Measurements from ENCODE around the gene OR52D1. TPM values are rescaled to one million over a fixed set of nuclear protein-coding genes. Genes with fewer than 3 reads are reported as not detected.

OR52D1 gene
- total RNA-seq, 1 experiment from 2014 or later, result not detected

DNA sequence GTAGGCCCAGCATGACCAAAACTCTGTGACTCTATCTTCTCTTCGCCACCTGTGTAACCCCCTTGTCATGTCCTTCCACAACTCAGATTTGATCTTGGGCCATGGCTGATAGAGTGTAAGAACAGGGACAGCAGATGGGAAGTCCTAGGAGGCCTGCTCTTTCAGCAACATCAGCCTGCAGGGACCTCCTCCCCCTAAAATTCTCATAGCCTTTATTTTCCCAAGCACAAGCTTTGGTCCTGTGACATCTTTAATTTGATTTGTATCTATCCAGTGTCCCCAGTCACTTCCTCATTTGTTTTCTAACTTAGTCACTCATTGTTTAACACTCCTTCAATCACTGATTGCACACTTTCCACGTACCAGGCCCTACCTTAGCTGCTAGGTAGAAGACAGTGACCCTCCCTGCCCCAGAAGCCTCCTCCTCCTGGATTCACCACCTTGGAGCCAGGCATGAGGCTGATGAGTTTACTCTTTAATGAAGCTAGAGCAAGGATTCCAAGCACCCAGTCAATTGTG is 16.0 kb downstream of the OR52D1 start (continued):
- TF ChIP-seq, protein P1, sequence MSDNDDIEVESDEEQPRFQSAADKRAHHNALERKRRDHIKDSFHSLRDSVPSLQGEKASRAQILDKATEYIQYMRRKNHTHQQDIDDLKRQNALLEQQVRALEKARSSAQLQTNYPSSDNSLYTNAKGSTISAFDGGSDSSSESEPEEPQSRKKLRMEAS (IDR thresholded peaks at IDR 0.05), result no peak
- no peak for TF ChIP-seq SRF (IDR thresholded peaks at IDR 0.05; ENCODE audit: low read depth)
- no peak for TF ChIP-seq ZNF274 (IDR thresholded peaks at IDR 0.05; ENCODE audit: low read depth, low read length)
- TF ChIP-seq SIN3A (IDR thresholded peaks at IDR 0.05; ENCODE audit: low read depth), result no peak
- TF ChIP-seq EZH2 (IDR thresholded peaks at IDR 0.05), result no peak
- no peak for TF ChIP-seq CEBPB (IDR thresholded peaks at IDR 0.05; ENCODE audit: low read depth)
- no peak for TF ChIP-seq EGR1 (IDR thresholded peaks at IDR 0.05; ENCODE audit: low read depth)
- TF ChIP-seq YY1 (IDR thresholded peaks at IDR 0.05; ENCODE audit: extremely low read depth, insufficient replicate concordance, low read depth, low read length), result no peak
- no peak for TF ChIP-seq ZFX (IDR thresholded peaks at IDR 0.05)
- TF ChIP-seq EZH2phosphoT487 (IDR thresholded peaks at IDR 0.05; ENCODE audit: borderline replicate concordance), result no peak
- TF ChIP-seq RAD21 (IDR thresholded peaks at IDR 0.05; ENCODE audit: low read depth), result no peak

GRCh38 chr11:5505363-5506048 is 17.0 kb downstream of the OR52D1 start:
- intact Hi-C loops (cut with micrococcal nuclease), result no loop called here
- Histone ChIP-seq H3K79me2 (ENCODE audit: insufficient read depth, low read length) (peaks cover 50% of the 10 kb centered on the region), H2AFZ (ENCODE audit: low read depth, low read length, poor library complexity, severe bottlenecking) (peak overlapping the region; percentile 19), H3K9me3 (ENCODE audit: control insufficient read depth in 1 of 2, insufficient read depth in 1 of 2, low read depth in 1 of 2, low read length in 2 of 2) (no peaks in the 10 kb centered on the region), H3K36me3 (ENCODE audit: control insufficient read depth in 1 of 2, insufficient read depth in 2 of 2, low read length in 2 of 2) (peaks cover 4 to 41% of the 10 kb centered on the region in 2 experiments; a peak in 3 of 4 replicates), H3K4me2 (ENCODE audit: low read length) (peak overlapping the region; percentile 98), H3K9ac (ENCODE audit: low read length) (peak overlapping the region; percentile 96), H3K4me3 (replicated peaks in 1 of 2; ENCODE audit: low read depth in 1 of 2, low read length in 2 of 2) (peak overlapping the region; percentile 61 to 93), H3K27ac (ENCODE audit: low read depth, low read length) (peak overlapping the region; percentile 65), H3K4me1 (ENCODE audit: control insufficient read depth in 1 of 2, insufficient read depth in 2 of 2, low read length in 2 of 2) (peaks cover 10 to 49% of the 10 kb centered on the region in 2 experiments), H3K27me3 (ENCODE audit: insufficient read depth, low read length) (no peaks in the 10 kb centered on the region), H3K9me2 (ENCODE audit: insufficient read depth) (no peaks in the 10 kb centered on the region), H4K20me1 (ENCODE audit: insufficient read depth) (peaks cover 28% of the 10 kb centered on the region; the same call in 1 of the 2 replicates)
- no TSS peak for BruUV-seq (replicated peaks)
- RAD21 ChIA-PET (ENCODE audit: low non-redundant PET in 1 of 2, low total read pairs in 2 of 2, uncharacterized antibody in 2 of 2, unreplicated experiment in 2 of 2), result no interaction called here
- CTCF ChIA-PET, result interaction anchor here (0.9 kb wide), 1 partner anchor 386 kb away, joined by 3 read pairs; no protein-coding TSS in a partner anchor
- POLR2A ChIA-PET, result interaction anchor here (0.5 to 3.2 kb wide), 31 partner anchors 9 to 179 kb away, joined by 3 to 56 read pairs (median 5); partner anchors contain the start of genes OR52D1, TRIM5 and UBQLNL
- ATAC-seq, result peak; percentile 74
- peak; percentile 76 for TF ChIP-seq YY1 (IDR thresholded peaks at IDR 0.05; ENCODE audit: extremely low read depth, insufficient replicate concordance, low read depth, low read length)
- TF ChIP-seq, protein P2, sequence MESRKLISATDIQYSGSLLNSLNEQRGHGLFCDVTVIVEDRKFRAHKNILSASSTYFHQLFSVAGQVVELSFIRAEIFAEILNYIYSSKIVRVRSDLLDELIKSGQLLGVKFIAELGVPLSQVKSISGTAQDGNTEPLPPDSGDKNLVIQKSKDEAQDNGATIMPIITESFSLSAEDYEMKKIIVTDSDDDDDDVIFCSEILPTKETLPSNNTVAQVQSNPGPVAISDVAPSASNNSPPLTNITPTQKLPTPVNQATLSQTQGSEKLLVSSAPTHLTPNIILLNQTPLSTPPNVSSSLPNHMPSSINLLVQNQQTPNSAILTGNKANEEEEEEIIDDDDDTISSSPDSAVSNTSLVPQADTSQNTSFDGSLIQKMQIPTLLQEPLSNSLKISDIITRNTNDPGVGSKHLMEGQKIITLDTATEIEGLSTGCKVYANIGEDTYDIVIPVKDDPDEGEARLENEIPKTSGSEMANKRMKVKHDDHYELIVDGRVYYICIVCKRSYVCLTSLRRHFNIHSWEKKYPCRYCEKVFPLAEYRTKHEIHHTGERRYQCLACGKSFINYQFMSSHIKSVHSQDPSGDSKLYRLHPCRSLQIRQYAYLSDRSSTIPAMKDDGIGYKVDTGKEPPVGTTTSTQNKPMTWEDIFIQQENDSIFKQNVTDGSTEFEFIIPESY (IDR thresholded peaks at IDR 0.05; ENCODE audit: extremely low read depth, insufficient replicate concordance, low read length), result peak; percentile 94
- no peak for TF ChIP-seq FOSL1 (IDR thresholded peaks at IDR 0.05; ENCODE audit: low read depth)
- TF ChIP-seq SIN3A (IDR thresholded peaks at IDR 0.05; ENCODE audit: low read depth), result peak; percentile 90
- TF ChIP-seq, protein P1 (IDR thresholded peaks at IDR 0.05), result peak; percentile 50; the same call in 1 of the 2 replicates
- peak; percentile 90 for TF ChIP-seq POLR2A (IDR thresholded peaks at IDR 0.05; ENCODE audit: borderline replicate concordance, extremely low read depth, insufficient read depth, insufficient read length)
- TF ChIP-seq CBX3 (IDR thresholded peaks at IDR 0.05; ENCODE audit: low read depth), result no peak
- 0 out of 2 replicates have a peak, but pooled peaks have one; percentile 28 for TF ChIP-seq JUND (IDR thresholded peaks at IDR 0.05)
- peak; percentile 66; the same call in 1 of the 2 replicates for TF ChIP-seq SP1 (IDR thresholded peaks at IDR 0.05; ENCODE audit: low read depth)
- 0 out of 2 replicates have a peak, but pooled peaks have one; percentile 19 for TF ChIP-seq CEBPB (IDR thresholded peaks at IDR 0.05; ENCODE audit: low read depth)
- no peak for TF ChIP-seq TCF7L2 (IDR thresholded peaks at IDR 0.05; ENCODE audit: borderline replicate concordance, extremely low read depth, insufficient read depth, insufficient read length)
- TF ChIP-seq POLR2AphosphoS5 (IDR thresholded peaks at IDR 0.05; ENCODE audit: low read depth, low read length), result peak; percentile 99
- peak; percentile 83 for DNase-seq (ENCODE audit: low read depth, low spot score)

All from HCT116 (cell line).